Activated T-helper 2 cell treated with anti-CD3 and anti-CD28 coated beads, Interferon-gamma antibody, Interleukin-2, Interleukin-4, amounts not matched to agents 10 μg/mL and 5 μg/mL and 100 μg/mL, durations not matched to agents 14 hours and 24 hours and 36 hours (primary cell): ENCODE results near the gene ABCA1. TPM values are rescaled to one million over a fixed set of nuclear protein-coding genes. Genes with fewer than 3 reads are reported as not detected.

Experiments
- DNase-seq: peaks from one replicate; pipeline ENCODE4 v3.0.0; 2021; ENCODE audit warnings: low spot score
- H3K27ac Mint-ChIP-seq: one replicate; pipeline ENCODE4 v1.8.0; 2021; ENCODE audit warnings: mixed read lengths
- H3K27me3 Mint-ChIP-seq: one replicate; pipeline ENCODE4 v1.8.0; 2021; ENCODE audit warnings: low read depth, mixed read lengths
- H3K36me3 Mint-ChIP-seq: one replicate; pipeline ENCODE4 v1.8.0; 2021; ENCODE audit warnings: low read depth, mixed read lengths
- H3K4me1 Mint-ChIP-seq: one replicate; pipeline ENCODE4 v1.8.0; 2021; ENCODE audit warnings: low read depth, mixed read lengths
- H3K4me3 Mint-ChIP-seq: one replicate; pipeline ENCODE4 v1.8.0; 2021; ENCODE audit warnings: low read depth, mild to moderate bottlenecking, moderate library complexity, mixed read lengths
- H3K9me3 Mint-ChIP-seq: one replicate; pipeline ENCODE4 v1.8.0; 2021; ENCODE audit warnings: mixed read lengths
- intact Hi-C: fragments of 100-400 bp; cut with micrococcal nuclease; formaldehyde crosslinking; loops from one replicate; pipeline ENCODE4 v1.15.1; 2023
- total RNA-seq: library from RNA; stranded (reverse); gene quantifications from 2 replicates; pipeline ENCODE4 v1.2.3, GENCODE V29; 2022

ABCA1 gene
- total RNA-seq, 1 donor from 2014 or later, result 0.14 TPM

- no peak overlapping the region for H3K27ac Mint-ChIP-seq
- H3K27me3 Mint-ChIP-seq, result no peaks in the 10 kb centered on the region
- H3K9me3 Mint-ChIP-seq, result no peaks in the 10 kb centered on the region
- H3K4me3 Mint-ChIP-seq, result no peak overlapping the region
- H3K36me3 Mint-ChIP-seq, result peaks cover 6% of the 10 kb centered on the region
- peaks cover 19% of the 10 kb centered on the region for H3K4me1 Mint-ChIP-seq
- intact Hi-C loops, result no loop called here
- DNase-seq, result no peak
Observed at GRCh38 chr9:104745852-104746251, 182.1 kb downstream of the ABCA1 start.

GRCh38 chr9:104743376-104743985 lies 184.5 kb downstream of the ABCA1 start:
- no peak overlapping the region for H3K27ac Mint-ChIP-seq
- no peaks in the 10 kb centered on the region for H3K9me3 Mint-ChIP-seq
- H3K4me1 Mint-ChIP-seq, result peaks cover 9% of the 10 kb centered on the region
- intact Hi-C loops, result loop anchor here (2.0 to 5.0 kb wide), 2 partner anchors 61 to 1346 kb away; no protein-coding TSS in a partner anchor
- DNase-seq, result no peak
- no peaks in the 10 kb centered on the region for H3K36me3 Mint-ChIP-seq
- H3K4me3 Mint-ChIP-seq, result no peak overlapping the region
- no peaks in the 10 kb centered on the region for H3K27me3 Mint-ChIP-seq

- peaks cover 6% of the 10 kb centered on the region for H3K4me1 Mint-ChIP-seq
Observed at GRCh38 chr9:104740621-104741020, 187.3 kb downstream of the ABCA1 start.

GRCh38 chr9:104738452-104738851 lies 189.5 kb downstream of the ABCA1 start:
- Mint-ChIP-seq H3K4me1 (peaks cover 6% of the 10 kb centered on the region), H3K27me3 (no peaks in the 10 kb centered on the region), H3K27ac (no peak overlapping the region), H3K36me3 (no peaks in the 10 kb centered on the region), H3K9me3 (no peaks in the 10 kb centered on the region), H3K4me3 (no peak overlapping the region)
- intact Hi-C loops, result no loop called here
- no peak for DNase-seq

More at GRCh38 chr9:104740621-104741020, 187.3 kb downstream of the ABCA1 start:
- H3K36me3 Mint-ChIP-seq, result no peaks in the 10 kb centered on the region
- H3K4me3 Mint-ChIP-seq, result no peak overlapping the region
- no peak overlapping the region for H3K27ac Mint-ChIP-seq
- H3K27me3 Mint-ChIP-seq, result no peaks in the 10 kb centered on the region
- H3K9me3 Mint-ChIP-seq, result no peaks in the 10 kb centered on the region
- intact Hi-C loops, result loop anchor here (5.0 kb wide), 1 partner anchor 1343 kb away; no protein-coding TSS in a partner anchor
- DNase-seq, result no peak

Other genes with a start within 250 kb of the ABCA1 start
- gene OR13D1, start 233.6 kb downstream of the ABCA1 start, total RNA-seq, result not detected in 2 replicates
- 10.3 and 10.8 TPM in 2 replicates for gene NIPSNAP3A, start 180.5 kb downstream of the ABCA1 start, total RNA-seq
- 0.50 and 0.60 TPM in 2 replicates for gene NIPSNAP3B, start 164.0 kb downstream of the ABCA1 start, total RNA-seq